GM10847 (cell line): ENCODE results near the gene PCDHGA2.

Experiments used
- POLR2A ChIP-seq: IDR thresholded peaks from 2 replicates; pipeline ENCODE4 v1.6.1; 2011; ENCODE audit not compliant: insufficient read length; ENCODE audit errors: extremely low read depth

PCDHGA2 gene

GRCh38 chr5:141338538-141339306, at the start of gene PCDHGA2:
Gene PCDHGA2 (plus strand): TSS chr5:141338760.
- no peak for TF ChIP-seq POLR2A

GRCh38 chr5:141298376-141298775, 40.2 kb upstream of the PCDHGA2 start:
- no peak for TF ChIP-seq POLR2A

DNA sequence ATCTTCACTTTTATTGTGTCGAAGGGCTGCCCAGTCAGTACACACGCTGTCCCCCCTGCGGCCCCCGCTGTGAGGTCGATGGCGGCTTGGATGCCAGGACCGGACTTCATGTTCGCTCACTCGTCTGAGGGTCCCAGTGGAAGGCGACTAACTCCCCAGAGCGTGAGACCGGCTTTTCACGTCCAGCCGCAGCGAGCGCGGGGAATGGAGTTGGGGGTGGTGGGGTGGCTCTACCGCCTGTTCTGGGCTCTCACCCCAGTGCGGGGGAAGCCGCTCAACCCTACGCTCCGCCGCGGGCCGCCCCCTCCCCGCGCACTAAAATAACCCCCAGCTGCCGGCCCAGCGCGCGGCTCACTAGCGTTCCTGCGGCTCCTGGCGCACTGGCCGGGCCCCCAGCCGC, 34.8 kb upstream of the PCDHGA2 start, which contains the start of gene SLC25A2:
Gene SLC25A2, minus strand, starts transcription at position 294 of the 400 bp plus-strand sequence. Its CDS starts 184 bp downstream, at position 110.
- TF ChIP-seq POLR2A: no peak

- no peak for TF ChIP-seq POLR2A
These were observed 31.9 kb upstream of the PCDHGA2 start for GRCh38 chr5:141306630-141307029.

DNA sequence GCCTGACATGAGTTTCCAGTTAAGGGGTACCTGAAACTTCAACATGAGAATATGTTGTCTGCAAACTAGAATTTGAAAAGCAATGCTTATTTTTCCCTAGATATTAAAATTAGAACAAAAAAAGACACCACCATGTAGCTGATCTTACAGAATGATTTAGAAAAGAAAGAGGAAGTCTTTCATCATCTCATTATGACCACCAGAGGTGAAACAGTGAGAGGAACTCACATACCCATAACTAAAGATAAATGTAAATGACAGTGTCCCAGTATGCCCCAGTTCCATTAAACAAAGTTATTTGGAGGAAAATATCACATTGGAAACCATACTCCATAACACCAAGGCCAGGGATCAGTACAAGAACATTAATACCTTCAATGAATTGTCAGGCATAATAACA, 24.8 kb upstream of the PCDHGA2 start:
- no peak for TF ChIP-seq POLR2A

DNA sequence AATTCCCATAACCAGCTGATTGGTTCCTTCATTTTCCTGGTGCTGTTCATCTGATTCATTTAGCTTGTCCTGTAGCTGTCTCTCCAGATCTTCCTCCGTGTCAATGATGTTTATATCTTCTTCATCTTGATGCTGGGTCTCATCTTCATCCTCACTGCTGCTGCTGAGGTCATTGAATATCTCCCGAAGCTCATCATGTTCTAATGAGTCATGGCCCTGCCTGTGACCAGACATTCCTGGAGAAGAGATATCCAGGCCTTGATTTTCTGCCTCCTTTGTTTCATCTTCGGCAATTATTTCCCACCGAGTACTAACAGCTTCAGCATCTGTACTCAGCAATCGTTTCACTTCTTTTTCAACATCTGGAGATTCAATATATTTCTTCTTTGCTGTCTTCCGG, 19.4 kb upstream of the PCDHGA2 start:
- no peak for TF ChIP-seq POLR2A

DNA sequence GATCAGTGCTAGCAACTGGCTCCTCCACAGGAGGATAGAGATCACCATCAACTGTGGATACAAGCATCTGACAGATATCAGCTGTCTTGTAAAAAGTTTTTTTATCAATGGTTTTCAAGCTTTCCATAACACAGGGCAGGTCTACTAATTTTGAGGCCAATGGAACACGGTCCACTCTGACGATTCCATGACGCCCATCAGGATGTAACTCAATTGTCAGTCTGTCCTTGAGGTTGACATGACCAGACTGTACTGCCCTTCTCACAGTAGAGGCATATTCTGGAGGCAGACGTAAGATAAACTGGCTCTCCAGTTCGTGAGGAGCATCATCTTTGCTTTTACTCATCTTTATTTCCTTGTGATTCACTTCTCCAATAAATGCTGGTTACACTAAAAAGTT, 18.9 kb upstream of the PCDHGA2 start:
- TF ChIP-seq POLR2A: no peak

DNA sequence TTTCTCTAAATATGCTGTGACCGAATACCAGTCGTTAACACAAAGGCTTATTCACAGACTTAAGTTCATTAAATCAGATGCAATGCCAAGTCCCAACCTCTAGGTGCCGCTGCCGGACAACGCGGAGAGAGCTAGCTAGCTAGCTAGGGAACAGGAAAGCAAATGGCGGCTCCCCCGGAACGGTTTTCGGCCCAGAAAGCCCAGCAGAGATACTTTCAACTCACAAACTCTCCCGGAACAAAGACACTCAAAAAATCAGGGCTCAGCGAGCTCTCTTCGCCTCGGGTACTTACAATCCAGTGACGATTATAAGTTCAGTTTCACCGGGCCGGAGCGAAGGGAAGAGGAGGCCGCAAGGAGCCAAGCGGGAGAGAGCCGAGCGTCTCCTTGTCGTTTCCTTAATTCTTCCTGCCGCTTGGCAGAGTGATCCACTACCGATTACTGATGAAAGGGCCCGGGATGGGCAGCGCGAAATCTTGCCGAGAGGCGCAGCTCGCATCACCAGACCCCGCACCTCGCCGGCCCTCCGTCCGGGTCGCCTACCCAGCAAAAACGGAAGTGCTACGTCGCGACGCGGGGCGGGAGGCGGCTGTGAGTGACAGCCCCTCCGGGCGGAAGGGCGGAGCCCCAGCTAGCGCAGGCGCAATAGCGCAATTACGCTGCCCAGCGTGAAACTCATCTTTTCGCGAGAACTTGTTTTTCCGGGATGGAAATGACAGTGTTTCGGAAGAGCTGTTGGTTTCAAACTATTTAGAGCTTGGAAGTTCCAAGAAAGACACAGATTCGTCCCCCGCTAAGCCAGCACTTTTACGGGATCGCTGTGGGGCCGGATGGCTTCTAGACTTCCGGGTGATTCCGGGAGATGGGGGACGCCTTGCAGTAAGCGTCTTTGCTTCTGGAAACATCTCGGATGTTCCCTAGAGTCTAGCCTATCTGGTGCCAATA, 18.1 kb upstream of the PCDHGA2 start, which contains the start of gene TAF7:
Gene TAF7, minus strand, starts transcription at position 560 of the 945 bp plus-strand sequence. CDS start 740 bp downstream, outside the sequence.
- TF ChIP-seq POLR2A: peak; percentile 95

GRCh38 chr5:141322261-141322660, 16.3 kb upstream of the PCDHGA2 start:
- TF ChIP-seq POLR2A: no peak

DNA sequence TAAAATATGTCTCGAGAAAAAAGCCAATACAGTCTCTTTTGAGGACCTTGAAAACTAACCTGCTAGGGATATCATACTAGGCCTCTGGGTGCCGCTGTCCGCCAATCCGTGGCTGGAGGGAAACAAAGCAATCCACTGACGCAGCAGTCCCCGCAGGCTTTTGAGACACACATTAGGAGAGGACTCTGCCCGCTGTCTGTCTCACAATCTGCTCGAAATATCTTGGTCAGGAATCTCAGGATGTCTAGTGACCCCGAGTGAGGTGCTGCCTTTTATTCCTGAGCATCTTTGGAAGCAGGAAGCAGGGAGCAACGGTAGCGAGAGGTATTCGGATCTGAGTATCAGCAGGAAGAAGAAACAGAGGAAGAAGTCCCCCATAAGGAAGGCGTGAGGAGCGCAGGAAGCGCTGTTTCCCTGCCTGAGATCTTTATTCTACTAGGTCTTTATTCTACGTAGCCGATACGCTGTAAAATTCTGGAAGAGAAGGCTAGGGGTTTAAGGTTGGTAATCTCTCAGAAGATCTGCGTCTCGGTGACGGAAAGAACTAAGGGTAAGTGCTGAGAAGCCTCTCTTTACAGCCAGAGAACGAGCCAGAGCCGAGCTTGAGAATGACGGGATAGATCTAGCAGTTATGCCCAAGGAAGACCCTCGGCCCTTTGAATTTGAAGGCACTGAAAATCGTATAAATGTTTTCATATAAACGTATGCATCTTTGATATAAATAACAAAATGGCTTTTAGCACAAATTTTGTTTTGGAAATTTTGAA, 12.3 kb upstream of the PCDHGA2 start:
- TF ChIP-seq POLR2A: no peak

DNA sequence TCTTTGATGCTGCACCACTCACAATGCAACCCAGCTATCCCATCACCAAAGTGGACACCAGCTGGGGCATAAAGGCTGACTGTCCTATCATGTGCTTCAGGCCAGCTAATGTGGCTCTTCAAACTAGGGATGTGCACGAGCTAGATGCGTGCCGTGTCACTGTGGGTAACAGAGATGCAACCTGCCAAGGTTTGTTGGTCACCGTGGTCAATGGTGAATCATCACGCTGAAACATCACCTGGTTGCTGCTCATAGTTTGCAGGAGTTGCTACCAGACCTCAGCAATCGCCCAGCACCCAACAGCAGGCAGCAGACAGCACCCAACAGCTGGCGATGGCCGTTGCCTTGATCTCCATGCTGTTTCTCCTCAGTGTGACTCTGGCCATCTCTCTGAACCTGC, 10.3 kb upstream of the PCDHGA2 start:
- no peak for TF ChIP-seq POLR2A

- TF ChIP-seq POLR2A: no peak
These were observed 8.1 kb upstream of the PCDHGA2 start, which contains the start of gene PCDHGA1 for GRCh38 chr5:141330299-141331080. Gene PCDHGA1 (plus strand): TSS chr5:141330514.

- TF ChIP-seq POLR2A: no peak
These were observed 4.2 kb downstream of the PCDHGA2 start for GRCh38 chr5:141342773-141343172.
